HG02610 (cell line): ENCODE measurements around the gene ATRIP.
"Not testable (repeated sequence)": the region's sequence is repeated elsewhere in the genome, so short reads cannot be mapped to it uniquely, and the experiment has no call there.

ENCODE experiments used
- ATAC-seq: cut with Tn5 transposase; IDR thresholded peaks from one replicate; pipeline ENCODE4 v1.9.1; 2021; ENCODE audit warnings: mild to moderate bottlenecking, moderate library complexity; ENCODE audit not compliant: unreplicated experiment

ATRIP gene

DNA sequence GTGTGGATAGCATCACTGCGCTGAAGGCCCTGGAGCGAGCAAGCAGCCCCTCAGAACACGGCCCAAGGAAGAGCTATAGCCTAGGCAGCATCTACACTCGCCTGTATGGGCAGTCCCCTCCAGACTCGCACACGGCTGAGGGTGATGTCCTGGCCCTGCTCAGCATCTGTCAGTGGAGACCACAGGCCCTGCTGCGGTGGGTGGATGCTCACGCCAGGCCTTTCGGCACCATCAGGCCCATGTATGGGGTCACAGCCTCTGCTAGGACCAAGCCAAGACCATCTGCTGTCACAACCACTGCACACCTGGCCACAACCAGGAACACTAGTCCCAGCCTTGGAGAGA is 20.5 kb downstream of the ATRIP start:
- ATAC-seq, result no peak

DNA sequence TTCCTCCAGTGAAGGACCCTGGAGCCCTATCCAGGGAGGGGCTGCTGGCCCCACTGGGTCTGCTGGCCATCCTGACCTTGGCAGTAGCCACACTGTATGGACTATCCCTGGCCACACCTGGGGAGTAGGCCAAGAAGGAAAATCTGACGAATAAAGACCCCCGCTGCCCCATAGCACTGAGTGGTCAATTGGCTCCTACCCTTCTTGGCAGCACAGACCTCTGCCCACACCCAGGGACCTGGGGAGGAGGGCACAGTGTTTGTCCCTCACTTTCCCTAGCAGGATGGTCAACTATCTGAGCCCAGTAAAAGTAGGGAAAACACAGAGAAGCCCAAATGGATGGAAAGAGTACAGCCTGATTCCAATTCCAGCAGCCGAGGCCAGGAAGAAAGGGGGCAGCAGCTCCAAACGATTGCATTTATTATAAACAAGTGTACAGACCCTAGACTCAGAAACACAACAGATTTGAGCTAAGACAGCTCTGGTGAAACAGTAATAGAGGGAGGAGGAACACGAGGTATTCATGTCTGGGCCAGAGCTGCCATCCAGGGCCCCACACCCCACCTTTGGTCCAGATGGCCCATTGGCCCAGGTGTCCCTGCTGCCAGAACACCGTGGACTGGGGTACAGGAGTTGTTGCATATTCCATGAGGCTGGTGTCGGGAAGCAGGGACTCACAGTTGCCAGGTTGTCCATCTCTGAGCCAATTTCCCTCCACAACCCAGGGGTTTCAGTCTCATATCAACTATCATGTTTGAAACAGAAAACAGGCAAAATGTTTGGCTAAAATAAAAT is 21.1 kb downstream of the ATRIP start:
- no peak for ATAC-seq

DNA sequence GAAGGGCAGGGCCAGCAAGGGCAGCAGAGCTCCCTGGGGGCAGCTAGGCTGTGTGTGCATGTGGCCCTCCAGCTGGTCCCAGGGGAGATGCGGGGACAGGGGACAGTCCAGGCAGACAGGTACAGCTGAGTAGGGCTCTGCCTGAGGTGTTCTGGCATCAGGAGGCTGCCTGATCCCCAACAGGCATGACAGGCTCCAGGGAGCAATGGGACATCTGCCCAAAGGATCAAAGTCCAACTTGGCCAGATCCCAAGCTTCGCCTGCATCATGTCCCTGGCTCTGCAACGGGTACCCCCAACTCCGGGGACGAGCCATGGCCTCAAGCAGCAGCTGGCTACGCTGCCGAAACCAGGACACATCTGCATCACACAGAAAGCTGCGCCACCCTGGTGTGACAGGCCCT is 21.8 kb downstream of the ATRIP start:
- ATAC-seq, result no peak

DNA sequence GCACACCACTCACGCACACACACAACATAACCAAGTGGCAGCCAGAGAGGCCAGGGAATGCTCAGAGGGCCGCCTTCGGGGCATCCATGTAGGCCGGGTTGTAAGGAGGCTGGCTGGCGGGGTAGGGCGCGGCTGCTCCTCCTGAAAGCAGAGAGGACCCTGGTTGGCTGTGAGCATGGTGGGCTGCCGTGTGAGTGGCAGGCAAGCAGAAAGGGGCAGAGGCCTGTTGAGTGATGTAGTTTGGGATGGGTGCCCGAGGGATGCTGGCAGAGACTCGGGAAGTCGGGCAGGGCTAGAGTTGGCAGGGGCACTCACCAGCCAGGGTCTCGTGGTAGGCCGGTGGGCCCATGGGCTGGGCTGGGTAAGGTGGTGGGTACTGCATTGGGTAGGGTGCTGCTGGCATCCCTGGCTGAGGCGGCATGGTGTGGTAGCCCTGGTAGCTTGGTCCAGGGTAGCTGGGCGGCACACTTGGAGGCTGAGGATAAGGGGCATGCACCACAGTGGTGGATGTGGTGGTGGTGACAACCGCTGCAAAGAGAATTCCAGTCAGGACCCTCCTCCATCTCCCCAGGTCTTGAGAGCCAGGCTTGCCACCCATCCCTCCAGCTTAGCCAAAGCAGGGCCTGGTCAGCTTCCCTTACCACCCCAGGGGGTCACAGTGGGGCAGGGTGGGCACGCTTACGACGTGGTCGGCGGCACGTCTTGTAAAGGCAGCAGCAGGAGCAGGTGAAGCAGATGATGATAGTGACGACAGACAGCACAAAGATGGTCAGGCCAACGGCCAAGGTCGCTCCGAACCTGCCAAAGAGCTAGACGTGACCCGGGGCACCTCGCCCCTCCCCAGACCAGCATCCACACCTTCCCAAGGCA is 22.7 kb downstream of the ATRIP start:
- no peak for ATAC-seq

DNA sequence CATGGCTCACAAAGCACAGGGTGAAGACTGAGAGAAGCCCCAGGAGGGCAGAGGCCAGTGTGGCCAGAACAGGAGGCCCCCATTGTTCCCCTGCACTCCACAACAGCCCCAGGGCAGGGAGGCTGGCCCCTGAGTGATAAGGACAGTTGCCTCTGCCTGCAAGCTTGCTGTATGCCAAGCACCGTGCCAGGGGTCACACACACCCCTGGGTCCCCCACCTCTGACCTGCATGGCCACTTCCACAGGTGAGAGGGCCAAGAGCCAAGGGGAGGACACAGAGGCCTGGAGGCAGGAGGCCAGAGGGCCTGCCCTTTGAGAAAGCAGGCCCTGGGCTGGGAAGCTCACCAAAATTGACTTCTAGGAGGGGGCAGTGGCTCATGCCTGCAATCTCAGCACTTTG is 23.7 kb downstream of the ATRIP start:
- ATAC-seq, result no peak

DNA sequence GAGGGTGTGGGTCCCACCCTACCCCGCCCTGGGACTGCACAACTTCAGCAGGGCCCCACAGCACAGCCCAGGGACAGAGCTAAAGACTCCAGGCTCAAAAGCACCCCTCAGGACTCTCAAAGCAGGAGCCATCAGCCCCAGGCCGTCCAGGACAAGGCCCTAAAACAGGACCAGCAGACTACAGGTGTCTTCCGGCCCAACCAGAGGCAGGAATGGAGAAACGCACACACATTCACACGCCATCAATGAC is 26.1 kb downstream of the ATRIP start:
- peak; percentile 4 for ATAC-seq

DNA sequence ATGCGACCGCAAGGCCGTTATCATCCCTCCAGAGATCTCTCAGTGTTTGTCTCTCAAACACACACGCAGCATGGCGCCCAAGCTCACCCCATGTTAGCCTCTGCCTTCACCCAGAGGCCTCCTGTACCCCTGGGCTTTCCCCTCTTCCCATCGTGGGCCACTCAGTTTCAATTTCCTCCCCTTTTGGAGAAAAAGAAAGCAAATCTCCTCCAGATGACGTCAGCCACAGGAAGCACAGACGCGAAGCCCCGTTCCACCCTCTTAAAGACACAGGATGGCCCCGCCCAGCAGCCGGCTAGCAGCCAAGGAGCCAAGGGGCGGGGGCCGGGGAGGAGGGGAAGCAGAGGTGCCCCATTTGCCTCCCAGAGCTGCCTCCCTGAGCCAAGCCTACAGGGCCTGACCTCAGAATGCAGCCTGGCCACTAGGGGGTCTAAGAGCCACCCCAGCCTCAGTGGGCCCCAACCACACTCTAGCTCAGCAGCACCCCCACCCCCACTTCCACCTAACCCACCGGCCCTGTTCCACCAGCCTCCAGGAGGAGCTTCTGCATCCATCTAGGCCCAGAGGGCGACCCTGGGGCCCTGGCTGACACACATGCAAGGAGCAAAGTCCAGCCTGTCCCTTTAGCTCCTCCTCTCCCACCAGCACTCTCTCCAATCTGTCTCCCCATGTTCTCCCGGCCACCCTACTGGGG is 26.5 kb downstream of the ATRIP start:
- peak; percentile 78 for ATAC-seq

DNA sequence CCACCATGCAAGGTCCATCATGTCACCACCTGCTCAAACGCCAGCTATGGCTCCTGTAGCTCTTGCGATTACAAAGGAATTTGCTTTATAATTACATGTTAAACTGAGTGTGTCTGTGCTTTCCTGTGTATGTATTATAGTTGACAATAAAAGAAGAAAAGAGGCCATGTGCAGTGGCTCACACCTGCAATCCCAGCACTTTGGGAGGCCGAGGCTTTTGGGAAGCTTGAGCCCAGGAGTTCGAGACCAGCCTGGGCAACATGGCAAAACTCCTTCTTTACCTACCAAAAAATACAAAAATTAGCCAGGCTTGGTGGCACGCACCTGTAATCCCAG is 27.0 kb downstream of the ATRIP start:
- ATAC-seq, result no peak

DNA sequence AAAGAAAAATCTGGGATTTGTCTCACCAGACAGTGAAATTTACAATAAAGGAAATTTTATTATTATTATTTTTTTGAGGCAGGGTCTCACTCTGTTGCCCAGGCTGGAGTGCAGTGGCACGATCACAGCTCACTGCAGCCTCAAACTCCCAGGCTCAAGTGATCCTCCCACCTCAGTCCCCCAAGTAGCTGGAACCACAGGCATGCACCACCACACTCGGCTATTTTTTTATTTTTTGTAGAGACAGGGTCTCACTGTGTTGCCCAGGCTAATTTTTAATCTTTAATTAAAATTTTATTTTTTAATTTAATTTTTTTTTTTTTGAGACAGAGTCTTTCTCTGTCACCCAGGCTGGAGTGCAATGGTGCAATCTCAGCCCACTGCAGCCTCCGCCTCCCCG is 27.5 kb downstream of the ATRIP start:
- ATAC-seq, result not testable (repeated sequence)

DNA sequence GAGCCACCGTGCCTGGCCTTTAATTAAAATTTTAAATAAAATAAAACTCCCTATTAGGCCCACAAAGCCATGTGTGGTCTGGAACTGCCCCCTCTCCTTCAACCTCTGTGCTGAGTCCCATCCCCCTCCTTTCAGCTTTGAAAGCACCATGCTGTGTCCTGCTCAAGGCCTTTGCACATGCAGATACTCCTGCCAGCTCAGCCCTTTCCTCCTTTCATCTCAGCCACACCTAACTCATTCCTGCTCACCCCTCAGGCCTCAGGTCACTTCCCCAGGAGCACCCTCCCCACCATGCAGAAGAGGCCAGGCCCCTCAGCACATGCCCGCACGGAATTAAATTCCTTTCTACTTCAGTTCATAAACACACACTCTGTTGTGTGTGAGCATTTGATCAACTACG is 28.1 kb downstream of the ATRIP start:
- ATAC-seq, result no peak

DNA sequence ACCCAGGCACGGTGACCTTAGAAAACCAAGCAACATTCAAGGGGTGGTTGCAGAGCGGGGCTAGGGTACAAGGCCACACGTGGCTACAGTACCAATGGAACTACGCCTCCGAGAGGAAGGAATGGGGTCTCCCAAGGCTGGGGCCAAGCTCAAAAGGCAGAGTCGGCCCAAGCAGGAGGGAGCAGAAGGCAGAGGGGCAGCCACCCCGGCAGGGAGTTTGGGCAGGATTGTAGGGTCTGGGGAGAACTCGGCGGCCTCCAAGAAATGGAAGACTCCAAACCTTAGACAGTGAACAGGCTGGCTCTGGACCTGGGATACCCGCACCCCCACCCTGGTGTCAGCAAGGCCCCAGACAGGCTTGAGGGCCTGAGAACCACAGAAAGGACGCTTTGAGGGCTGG is 28.7 kb downstream of the ATRIP start:
- no peak for ATAC-seq

DNA sequence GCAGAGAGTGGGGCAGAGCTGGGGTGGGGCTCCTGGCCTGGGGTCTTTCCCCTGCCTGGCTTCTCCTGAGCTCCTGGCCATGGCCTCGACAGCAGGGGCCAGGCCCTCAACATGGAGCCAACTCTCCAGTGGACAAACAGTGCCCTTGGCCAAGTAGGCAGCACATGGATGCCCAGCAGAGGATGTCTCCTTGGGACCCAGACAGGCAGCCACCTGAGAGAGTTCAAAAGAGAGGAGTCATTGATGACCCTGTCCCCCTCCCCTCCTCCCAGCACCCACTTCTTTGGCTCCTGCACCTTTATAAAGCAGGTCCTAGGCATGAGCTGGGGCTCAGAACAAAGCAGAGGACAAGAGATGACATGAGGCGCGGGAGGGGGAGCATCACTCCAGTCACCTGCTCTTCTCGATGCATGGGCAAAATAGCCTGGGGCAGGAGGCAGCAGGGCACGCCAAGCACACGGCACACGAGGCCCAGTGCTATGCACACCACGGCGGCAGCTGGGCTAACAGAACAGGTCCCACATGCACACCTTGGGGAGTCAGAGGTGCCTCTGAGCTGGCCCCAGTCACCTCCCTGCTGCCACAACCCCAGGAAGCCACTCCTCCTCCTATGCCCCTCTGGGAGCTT is 30.0 kb downstream of the ATRIP start:
- ATAC-seq, result no peak

DNA sequence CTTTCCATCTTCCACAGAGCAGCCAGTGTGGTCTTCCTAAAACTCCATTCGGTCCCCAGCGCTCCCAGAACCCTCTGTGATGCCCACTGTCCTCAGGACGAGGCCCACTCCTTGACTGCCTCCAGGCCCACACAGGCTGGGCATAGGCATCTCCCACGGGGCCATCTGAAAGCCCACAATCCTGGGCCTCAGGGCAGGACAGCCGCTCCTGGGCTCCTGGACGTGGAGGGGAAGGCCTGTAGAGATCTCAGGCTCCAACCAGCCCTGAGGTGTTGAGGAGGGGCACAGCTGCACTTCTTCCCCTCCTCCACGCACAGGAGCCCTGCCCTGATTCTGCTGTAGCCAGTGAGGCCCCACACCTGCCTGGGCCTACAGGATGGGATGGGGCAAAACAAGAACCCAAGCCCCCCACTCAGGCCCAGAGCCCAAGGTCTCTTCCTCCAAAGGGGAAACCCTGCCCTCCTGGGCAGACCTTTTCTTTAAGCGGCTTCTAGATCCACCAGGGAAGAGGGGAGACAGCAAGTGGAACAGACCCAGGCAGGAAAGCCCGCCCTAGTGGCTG is 31.5 kb downstream of the ATRIP start:
- no peak for ATAC-seq

DNA sequence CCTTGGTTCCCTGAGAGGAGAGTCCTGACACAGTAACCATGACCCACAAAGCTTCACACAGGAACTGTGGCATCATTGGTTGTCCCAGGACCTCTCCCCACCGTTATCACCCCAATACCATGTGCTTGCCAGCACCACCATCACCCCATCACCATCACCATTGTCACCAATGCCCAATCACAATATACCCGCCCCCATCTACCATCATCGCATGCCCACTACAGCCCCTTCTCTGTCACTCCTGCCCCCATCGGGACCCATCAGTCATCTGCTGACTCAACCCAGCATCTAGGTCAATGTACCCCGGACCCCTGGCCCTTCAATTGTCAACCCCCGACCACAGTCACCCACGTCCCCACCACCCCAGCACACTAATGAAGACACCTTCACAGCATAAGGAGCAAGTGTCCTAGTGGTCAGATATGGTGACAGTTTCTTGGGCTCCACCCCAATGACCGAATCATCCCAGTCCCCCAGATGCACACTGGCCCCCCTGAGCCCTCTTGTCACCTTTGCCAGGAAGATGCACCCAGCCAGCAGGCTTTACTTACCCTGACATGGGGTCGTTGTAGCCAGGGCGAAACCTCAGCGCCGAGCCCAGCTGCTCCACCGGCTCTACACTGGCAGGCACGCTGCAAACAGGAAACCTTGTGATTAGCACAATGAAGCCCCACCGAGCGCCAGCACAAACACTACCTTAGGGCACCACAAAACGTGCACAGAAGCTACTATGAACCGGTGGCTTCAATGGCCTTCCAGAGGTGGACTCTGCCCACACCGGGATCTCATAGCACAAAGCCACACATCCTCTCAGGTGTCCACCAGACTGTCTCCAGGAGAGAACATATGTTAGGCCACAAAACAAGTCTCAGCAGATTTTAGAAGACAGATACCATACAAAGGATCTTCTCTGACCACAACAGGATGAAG is 32.4 kb downstream of the ATRIP start:
- no peak for ATAC-seq

DNA sequence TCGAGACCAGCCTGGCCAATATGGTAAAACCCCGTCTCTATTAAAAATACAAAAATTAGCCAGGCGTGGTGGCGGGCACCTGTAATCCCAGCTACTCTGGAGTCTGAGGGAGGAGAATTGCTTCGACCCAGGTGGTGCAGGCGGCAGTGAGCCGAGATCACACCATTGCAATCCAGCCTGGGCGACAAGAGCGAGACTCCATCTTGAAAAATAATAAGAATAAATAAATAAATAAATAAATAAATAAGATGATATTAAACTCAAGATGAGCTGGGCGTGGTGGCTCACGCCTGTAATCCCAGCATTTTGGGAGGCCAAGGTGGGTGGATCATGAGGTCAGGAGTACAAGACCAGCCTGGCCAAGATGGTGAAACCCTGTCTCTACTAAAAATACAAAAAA is 34.4 kb downstream of the ATRIP start:
- ATAC-seq, result not testable (repeated sequence)

DNA sequence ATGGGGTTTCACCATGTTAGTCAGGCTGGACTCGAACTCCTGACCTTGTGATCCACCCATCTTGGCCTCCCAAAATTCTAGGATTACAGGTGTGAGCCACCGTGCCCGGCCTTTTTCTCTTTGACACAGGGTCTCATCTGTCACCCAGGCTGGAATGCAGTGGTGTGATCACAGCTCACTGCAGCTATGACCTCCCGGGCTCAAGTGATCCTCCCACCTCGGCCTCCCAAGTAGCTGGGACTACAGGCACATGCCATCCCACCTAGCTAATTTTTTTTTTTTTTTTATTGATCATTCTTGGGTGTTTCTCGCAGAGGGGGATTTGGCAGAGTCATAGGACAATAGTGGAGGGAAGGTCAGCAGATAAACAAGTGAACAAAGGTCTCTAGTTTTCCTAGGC is 36.3 kb downstream of the ATRIP start:
- not testable (repeated sequence) for ATAC-seq

DNA sequence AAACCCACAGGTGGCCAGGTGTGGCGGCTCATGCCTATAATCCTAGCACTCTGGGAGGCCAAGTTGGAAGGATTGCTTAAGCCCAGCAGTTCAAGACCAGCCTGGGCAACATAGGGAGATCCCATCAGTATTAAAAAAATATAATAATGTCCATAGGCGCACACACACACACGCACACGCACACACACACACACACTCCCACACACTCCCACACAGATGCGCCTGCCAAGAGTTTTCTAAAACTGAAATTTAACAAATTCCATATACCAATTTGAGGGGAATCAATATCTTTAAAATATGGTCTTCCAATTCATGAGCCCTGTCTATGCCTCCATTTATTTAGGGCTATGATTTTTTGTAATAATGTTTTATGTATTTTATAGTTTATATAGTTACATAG is 40.4 kb downstream of the ATRIP start:
- ATAC-seq, result no peak

DNA sequence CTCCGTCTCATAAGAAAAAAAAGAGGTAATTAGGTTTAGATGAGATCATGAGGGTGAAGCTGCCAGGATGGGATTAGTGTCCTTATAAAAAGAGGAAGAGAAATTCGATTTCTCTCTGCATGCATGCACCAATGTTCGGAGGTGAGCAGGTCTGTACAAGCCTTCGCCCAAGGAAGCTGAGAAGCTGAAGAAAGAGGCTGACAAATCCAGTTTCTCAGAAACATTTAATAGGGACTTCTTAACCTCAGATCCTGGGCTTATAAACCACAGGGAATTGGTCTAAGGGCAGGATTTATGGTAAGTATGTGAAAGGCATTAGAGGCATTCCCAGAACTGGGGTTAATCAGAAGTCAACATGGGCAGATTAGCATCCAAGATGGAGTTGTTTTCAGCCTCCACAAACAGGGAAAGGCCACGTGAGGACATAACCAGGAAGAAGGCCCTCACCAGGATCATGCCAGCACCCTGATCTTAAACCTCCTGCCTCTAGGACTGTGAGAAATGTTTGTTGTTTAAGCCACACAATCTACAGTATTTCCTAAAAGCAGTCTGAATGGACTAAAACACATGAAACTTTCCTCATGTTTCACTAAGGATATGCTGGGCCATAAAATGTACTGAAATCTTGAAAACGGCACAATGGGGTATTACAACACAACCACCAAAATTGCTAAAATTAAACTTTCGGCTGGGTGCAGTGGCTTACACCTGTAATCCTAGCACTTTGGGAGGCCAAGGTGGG is 46.1 kb downstream of the ATRIP start:
- ATAC-seq, result no peak

DNA sequence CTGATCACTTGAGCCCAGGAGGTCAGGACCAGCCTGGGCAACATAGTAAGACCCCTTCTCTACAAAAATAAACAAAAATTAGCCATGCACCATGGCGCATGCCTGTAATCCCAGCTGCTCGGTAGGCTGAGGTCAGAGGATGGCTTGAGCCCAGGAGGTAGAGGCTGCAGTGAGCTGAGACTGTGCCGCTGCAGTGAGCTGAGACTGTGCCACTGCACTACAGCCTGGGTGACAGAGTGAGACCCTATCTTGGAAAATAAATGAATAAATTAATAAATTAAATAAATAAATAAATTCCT is 46.6 kb downstream of the ATRIP start:
- no peak for ATAC-seq

DNA sequence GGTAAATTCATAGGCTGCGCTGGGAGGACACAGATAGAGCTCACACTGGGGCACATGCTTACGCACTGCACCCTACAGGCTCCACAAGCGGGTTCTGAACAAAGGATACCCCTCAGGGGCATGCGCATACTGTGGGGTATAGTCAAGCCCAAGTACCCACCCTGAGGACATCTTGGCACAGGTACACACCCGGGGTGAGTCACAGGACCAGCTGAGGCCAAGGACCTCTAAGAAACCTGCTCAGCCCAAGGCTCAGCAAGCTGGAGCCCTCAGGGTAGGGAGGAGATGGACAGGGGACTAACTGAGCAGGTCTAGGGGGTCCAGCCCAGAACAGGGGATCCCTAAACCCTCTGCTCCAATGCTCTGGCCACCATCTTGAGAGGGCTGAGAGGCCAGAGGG is 54.1 kb downstream of the ATRIP start:
- ATAC-seq, result no peak
